HL-60 (cell line): ENCODE measurements around the gene ZFYVE28.

ENCODE experiments used
- GABPA ChIP-seq: IDR thresholded peaks from 2 replicates; pipeline ENCODE4 v1.6.1; 2012; ENCODE audit warnings: low read depth
- POLR2AphosphoS5 ChIP-seq: IDR thresholded peaks from 2 replicates; pipeline ENCODE4 v1.6.1; 2012; ENCODE audit warnings: low read depth
- REST ChIP-seq: IDR thresholded peaks from 2 replicates; pipeline ENCODE4 v1.6.1; 2012; ENCODE audit warnings: low read depth; ENCODE audit not compliant: insufficient replicate concordance
- SPI1 ChIP-seq: IDR thresholded peaks from 2 replicates; pipeline ENCODE4 v1.6.1; 2012; ENCODE audit warnings: low read depth, mild to moderate bottlenecking, borderline replicate concordance
- TF ChIP-seq, protein P1 (sequence below): IDR thresholded peaks from one replicate; pipeline ENCODE4 v1.5.1; 2011; ENCODE audit warnings: low read length, control low read depth, inconsistent platforms; ENCODE audit not compliant: insufficient read depth

DNA sequence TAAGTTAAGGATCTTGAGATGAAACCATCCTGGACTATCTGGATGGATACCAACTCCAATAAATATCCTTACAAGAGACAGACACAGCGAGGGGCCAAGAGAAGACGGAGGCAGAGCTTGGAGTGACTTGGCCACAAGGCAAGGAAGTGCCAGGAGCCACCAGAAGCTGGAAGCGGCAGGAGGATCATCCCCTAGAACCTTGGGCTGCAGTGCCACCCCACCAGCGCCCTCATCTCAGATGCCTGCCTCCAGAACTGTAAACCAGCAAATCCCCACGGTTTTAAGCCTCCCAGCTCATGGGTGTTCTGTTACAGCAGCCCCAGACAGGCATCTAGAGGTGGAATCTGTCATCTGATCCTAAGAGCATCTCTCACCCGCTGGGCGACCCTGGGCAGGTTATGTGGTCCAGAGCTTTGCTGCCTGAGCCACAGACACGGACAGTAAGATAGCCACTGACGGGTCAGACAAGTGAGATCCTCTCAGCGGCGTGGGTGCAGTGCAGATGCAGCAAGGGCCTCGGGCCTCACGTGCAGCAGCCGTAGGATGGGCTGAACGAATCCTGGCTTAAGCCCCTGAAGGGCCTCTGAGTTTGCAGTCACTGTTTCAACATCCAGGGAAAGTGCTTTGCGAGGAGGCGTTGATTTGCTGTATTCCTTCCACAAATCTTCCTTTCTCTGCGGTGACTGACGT lies 131.4 kb downstream of the ZFYVE28 start:
- TF ChIP-seq REST, result no peak
- TF ChIP-seq, protein P1, sequence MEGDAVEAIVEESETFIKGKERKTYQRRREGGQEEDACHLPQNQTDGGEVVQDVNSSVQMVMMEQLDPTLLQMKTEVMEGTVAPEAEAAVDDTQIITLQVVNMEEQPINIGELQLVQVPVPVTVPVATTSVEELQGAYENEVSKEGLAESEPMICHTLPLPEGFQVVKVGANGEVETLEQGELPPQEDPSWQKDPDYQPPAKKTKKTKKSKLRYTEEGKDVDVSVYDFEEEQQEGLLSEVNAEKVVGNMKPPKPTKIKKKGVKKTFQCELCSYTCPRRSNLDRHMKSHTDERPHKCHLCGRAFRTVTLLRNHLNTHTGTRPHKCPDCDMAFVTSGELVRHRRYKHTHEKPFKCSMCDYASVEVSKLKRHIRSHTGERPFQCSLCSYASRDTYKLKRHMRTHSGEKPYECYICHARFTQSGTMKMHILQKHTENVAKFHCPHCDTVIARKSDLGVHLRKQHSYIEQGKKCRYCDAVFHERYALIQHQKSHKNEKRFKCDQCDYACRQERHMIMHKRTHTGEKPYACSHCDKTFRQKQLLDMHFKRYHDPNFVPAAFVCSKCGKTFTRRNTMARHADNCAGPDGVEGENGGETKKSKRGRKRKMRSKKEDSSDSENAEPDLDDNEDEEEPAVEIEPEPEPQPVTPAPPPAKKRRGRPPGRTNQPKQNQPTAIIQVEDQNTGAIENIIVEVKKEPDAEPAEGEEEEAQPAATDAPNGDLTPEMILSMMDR, result no peak
- TF ChIP-seq SPI1, result no peak
- TF ChIP-seq GABPA, result no peak
- TF ChIP-seq POLR2AphosphoS5, result no peak
